Right cardiac atrium (tissue), 5 donors: ENCODE measurements around the gene AZI2. TPM values are rescaled to one million over a fixed set of nuclear protein-coding genes. Genes with fewer than 3 reads are reported as not detected.

Experiments used
- ATAC-seq, 2 donors: fragments of 200-7000 bp; cut with Tn5 transposase; one replicate each; pipeline versions ENCODE4 v1.8.0 to v1.9.1; 2020; ENCODE audit warnings: moderate library complexity in 2 of 2, mild to moderate bottlenecking in 1 of 2
- DNase-seq, 3 donors: peaks; one replicate each; pipeline ENCODE4 v3.0.0-alpha.2; 2020
- H3K27ac ChIP-seq: one replicate; pipeline ENCODE4 v1.5.1; 2013; ENCODE audit warnings: mild to moderate bottlenecking, low read length, control low read depth, moderate library complexity
- H3K27me3 ChIP-seq: one replicate; pipeline ENCODE4 v1.6.1; 2013; ENCODE audit not compliant: control insufficient read depth, insufficient read depth
- H3K4me1 ChIP-seq: one replicate; pipeline ENCODE4 v1.6.1; 2013; ENCODE audit warnings: low read length; ENCODE audit not compliant: control insufficient read depth, insufficient read depth
- H3K4me3 ChIP-seq: one replicate; pipeline ENCODE4 v1.5.1; 2013; ENCODE audit warnings: low read length, control low read depth
- H3K9me3 ChIP-seq: one replicate; pipeline ENCODE4 v1.6.1; 2013; ENCODE audit warnings: low read length; ENCODE audit not compliant: control insufficient read depth
- WGBS: extraction: QIAGEN DNeasy Blood & Tissue Kit; methylation state at CpG from one replicate; pipeline ENCODE4 v1.1.7; 2013; 5-methylcytosine and 5-hydroxymethylcytosine counted together
- intact Hi-C, 4 donors: fragments of 100-400 bp; cut with DNase I; formaldehyde crosslinking; loops; one replicate each; pipeline versions ENCODE4 v1.11.0 to v1.14.0; 2022 to 2023
- polyA plus RNA-seq: library from polyadenylated mRNA; stranded (reverse); fragments of 200-250 nt; gene quantifications from one replicate; pipeline ENCODE4 v1.2.3, GENCODE V29; 2013
- total RNA-seq, 4 donors: library from RNA; stranded (reverse); fragmentation: NEBNext Ultra II Directional; extraction: Animal tissue kit (Norgen Biotek cat#: 25700); gene quantifications; one replicate each; pipeline ENCODE4 v1.2.1, GENCODE V29; 2021
- donor health status: healthy with polysubstance abuse.
- donor health status: DM: no; HTN: yes; CAD: no.
- donor health status: DM: no; HTN: no; CAD: no.
- donor health status: DM: no; HTN: yes; CAD: no; lungs with severe emphysema.
- donor health status: DM: yes; HTN: yes; CAD: no.

The AZI2 gene
- total and polyA plus RNA-seq, 5 donors: 21.0 to 53.0 (median 42.5) TPM

DNA sequence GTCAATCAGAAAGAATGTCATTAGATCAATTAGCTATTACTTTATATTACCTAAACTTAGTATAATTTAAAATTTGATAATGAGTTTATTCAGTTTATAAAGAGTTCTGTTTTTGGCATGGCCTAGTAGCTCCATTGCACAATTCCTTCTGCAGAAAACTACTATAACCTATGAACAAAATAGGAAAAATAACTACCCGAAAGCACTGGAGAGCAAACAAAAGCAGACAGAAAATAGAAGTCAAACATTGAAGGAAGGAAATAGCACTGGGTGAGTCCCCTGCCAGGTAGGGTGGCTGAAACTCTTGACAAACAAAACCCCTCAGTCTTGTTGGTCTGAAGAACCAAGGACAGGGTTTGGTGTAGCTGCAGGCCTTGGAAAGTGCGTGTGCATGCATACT, 69.7 kb downstream of the AZI2 start:
- ATAC-seq (no peak), DNase-seq (no peak)
- no peak overlapping the region for H3K4me3 ChIP-seq
- H3K27ac ChIP-seq: no peak overlapping the region
- peaks cover 1% of the 10 kb centered on the region for H3K4me1 ChIP-seq
- no peaks in the 10 kb centered on the region for H3K9me3 ChIP-seq
- 79% methylated on average over 2 of the region's 2 CpGs for WGBS
- intact Hi-C loops: no loop called here
- no peaks in the 10 kb centered on the region for H3K27me3 ChIP-seq

- DNase-seq: no peak
- H3K4me1 ChIP-seq: peaks cover 1% of the 10 kb centered on the region
- H3K4me3 ChIP-seq: no peak overlapping the region
- H3K27me3 ChIP-seq: no peaks in the 10 kb centered on the region
- no peak overlapping the region for H3K27ac ChIP-seq
- H3K9me3 ChIP-seq: no peaks in the 10 kb centered on the region
- intact Hi-C loops: no loop called here
- ATAC-seq: no peak
These were observed 74.8 kb downstream of the AZI2 start for GRCh38 chr3:28273837-28274236.

Other genes with a start within 250 kb of the AZI2 start
- gene CMC1, start 107.2 kb downstream of the AZI2 start, total RNA-seq: 10 to 100 TPM; 25.8 to 45.4 (median 32.2) TPM
- gene CMC1, start 107.2 kb downstream of the AZI2 start, polyA plus RNA-seq: 136 TPM
- gene ZCWPW2, start 103 bp downstream of the AZI2 start, total RNA-seq: 1 to 10 TPM; 2.9 to 4.0 (median 3.4) TPM
- 2.4 TPM for gene ZCWPW2, start 103 bp downstream of the AZI2 start, polyA plus RNA-seq